ENCODE results near the gene KIAA1191.

GRCh38 chr5:176368726-176369125, 7.2 kb upstream of the KIAA1191 start:
- no peak for TF ChIP-seq EZH2 (IDR thresholded peaks at IDR 0.05; ENCODE audit: borderline replicate concordance, low read length)
- TF ChIP-seq, protein P1, sequence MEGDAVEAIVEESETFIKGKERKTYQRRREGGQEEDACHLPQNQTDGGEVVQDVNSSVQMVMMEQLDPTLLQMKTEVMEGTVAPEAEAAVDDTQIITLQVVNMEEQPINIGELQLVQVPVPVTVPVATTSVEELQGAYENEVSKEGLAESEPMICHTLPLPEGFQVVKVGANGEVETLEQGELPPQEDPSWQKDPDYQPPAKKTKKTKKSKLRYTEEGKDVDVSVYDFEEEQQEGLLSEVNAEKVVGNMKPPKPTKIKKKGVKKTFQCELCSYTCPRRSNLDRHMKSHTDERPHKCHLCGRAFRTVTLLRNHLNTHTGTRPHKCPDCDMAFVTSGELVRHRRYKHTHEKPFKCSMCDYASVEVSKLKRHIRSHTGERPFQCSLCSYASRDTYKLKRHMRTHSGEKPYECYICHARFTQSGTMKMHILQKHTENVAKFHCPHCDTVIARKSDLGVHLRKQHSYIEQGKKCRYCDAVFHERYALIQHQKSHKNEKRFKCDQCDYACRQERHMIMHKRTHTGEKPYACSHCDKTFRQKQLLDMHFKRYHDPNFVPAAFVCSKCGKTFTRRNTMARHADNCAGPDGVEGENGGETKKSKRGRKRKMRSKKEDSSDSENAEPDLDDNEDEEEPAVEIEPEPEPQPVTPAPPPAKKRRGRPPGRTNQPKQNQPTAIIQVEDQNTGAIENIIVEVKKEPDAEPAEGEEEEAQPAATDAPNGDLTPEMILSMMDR (conservative IDR thresholded peaks at IDR 0.05 in 1 of 2, IDR thresholded peaks at IDR 0.05 in 1 of 2; ENCODE audit: extremely low read depth in 1 of 2, insufficient read depth in 1 of 2, low read depth in 1 of 2, low read length in 2 of 2) = no peak
